ENCODE results near the gene TDRKH. TPM values are rescaled to one million over a fixed set of nuclear protein-coding genes. Genes with fewer than 3 reads are reported as not detected.
A peak's percentile ranks its signal among the peaks of the same experiment; 100 is the strongest.

TDRKH gene
- total and polyA plus RNA-seq, 2 of the 13 experiments (the other 11 are each of a cell fraction or from before 2014, with no cell fraction given): 3.9 to 5.4 TPM

- WGBS (ENCODE audit: low lambda C conversion rate): 87% methylated on average over 11 of the region's 12 CpGs
- in situ Hi-C loops (cut with HindIII; ENCODE audit: extremely low pct_ligation_motif_present, low pct_unique_long_range_greater_than_20kb) (no loop called here), intact Hi-C loops (cut with micrococcal nuclease; ENCODE audit: unreplicated experiment) (no loop called here)
- Histone ChIP-seq H3K4me3 (replicated peaks in 1 of 3; ENCODE audit: insufficient read depth in 1 of 3, low read depth in 2 of 3, low read length in 3 of 3) (no peak overlapping the region), H2AFZ (ENCODE audit: low read length) (no peak overlapping the region), H3K79me2 (ENCODE audit: insufficient read depth, low read length) (no peaks in the 10 kb centered on the region), H3K27ac (ENCODE audit: extremely low read length, insufficient read depth, low read length) (no peak overlapping the region), H3K4me2 (ENCODE audit: low read depth, low read length) (no peak overlapping the region), H3K27me3 (ENCODE audit: control insufficient read depth in 1 of 2, insufficient read depth in 2 of 2, low read length in 2 of 2) (no peaks in the 10 kb centered on the region; a peak in 2 of 5 replicates), H3K9me3 (ENCODE audit: low read length) (no peaks in the 10 kb centered on the region), H4K20me1 (ENCODE audit: insufficient read depth, low read length) (no peaks in the 10 kb centered on the region), H3K36me3 (replicated peaks in 1 of 2; ENCODE audit: control insufficient read depth in 1 of 2, insufficient read depth in 2 of 2, low read length in 2 of 2) (no peaks in the 10 kb centered on the region), H3K9ac (ENCODE audit: insufficient read depth, low read depth, low read length) (no peak overlapping the region), H3K4me1 (ENCODE audit: insufficient read depth, low read length) (peaks cover 40% of the 10 kb centered on the region)
- no TSS peak for BruUV-seq (replicated peaks)
- ChIA-PET POLR2A (interaction anchor here (0.7 kb wide), 1 partner anchor 220 kb away, joined by 3 read pairs; no protein-coding TSS in a partner anchor), CTCF (ENCODE audit: low intra/inter-chr PET ratio, low total read pairs) (no interaction called here)
- FAIRE-seq (no peak), DNase-seq (ENCODE audit: low spot score) (no peak), ATAC-seq (no peak)
- TF ChIP-seq ZNF576 (CRISPR knock-in tag; IDR thresholded peaks at IDR 0.05) (no peak), ZNF501 (CRISPR knock-in tag; IDR thresholded peaks at IDR 0.05) (no peak), REST (IDR thresholded peaks at IDR 0.05; ENCODE audit: borderline replicate concordance in 1 of 2, low read depth in 1 of 2, low read length in 2 of 2) (peak in 1 of 2 experiments; percentile 53; a peak in 1 of 4 replicates), HMGA1 (CRISPR knock-in tag; conservative IDR thresholded peaks at IDR 0.05) (no peak), BCL3 (CRISPR knock-in tag; IDR thresholded peaks at IDR 0.05) (no peak)
Measured at GRCh38 chr1:151828921-151829320, 38.6 kb upstream of the TDRKH start.
